Esophagus muscularis mucosa (tissue), 4 donors: ENCODE results near the gene HNRNPH3.

Experiments used
- EP300 ChIP-seq: sonication (generic); formaldehyde crosslinking; IDR thresholded peaks from one replicate; pipeline ENCODE4 v1.6.1; 2017; ENCODE audit warnings: antibody characterized with exemption
- POLR2A ChIP-seq: fragments of 450-650 bp; IDR thresholded peaks from one replicate; pipeline ENCODE4 v1.6.1; 2017; ENCODE audit warnings: antibody characterized with exemption, moderate library complexity, mild to moderate bottlenecking, low read depth
- POLR2AphosphoS5 ChIP-seq, 2 donors: sonication (generic); formaldehyde crosslinking; IDR thresholded peaks; one replicate each; pipeline ENCODE4 v1.6.1; 2017; ENCODE audit warnings: antibody characterized with exemption in 2 of 2
- TF ChIP-seq, protein P1 (sequence below), 3 experiments: fragments of 200-600 bp in 2 of 3; fragments of 450-650 bp in 1 of 3; sonication (generic) in 2 of 3; IDR thresholded peaks; one replicate each; pipeline ENCODE4 v1.5.1; 2017 to 2019; ENCODE audit warnings: antibody characterized with exemption in 3 of 3, mild to moderate bottlenecking in 2 of 3, moderate library complexity in 1 of 3

DNA sequence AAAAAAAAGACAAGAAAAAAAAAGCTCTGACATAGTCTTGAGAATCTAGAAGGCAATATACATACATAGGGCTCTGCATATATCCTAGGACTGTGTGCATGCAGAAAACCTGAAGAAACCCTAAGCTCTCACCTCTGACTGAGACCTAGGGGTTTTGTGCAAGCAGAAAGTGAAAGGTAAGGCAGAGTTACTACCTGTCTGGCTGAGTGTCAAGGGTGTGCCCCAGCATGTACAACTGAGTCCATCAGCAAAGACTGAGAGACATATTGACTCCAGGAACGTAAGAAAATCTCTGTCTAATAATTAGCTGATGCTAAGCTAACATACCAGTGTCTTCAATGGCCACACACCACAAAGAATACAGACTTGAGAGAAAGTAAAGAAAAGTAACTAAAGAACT is 16.3 kb upstream of the HNRNPH3 start:
- TF ChIP-seq POLR2AphosphoS5 (IDR thresholded peaks at IDR 0.05) (no peak), POLR2A (no peak), EP300 (no peak)
- TF ChIP-seq, protein P1, sequence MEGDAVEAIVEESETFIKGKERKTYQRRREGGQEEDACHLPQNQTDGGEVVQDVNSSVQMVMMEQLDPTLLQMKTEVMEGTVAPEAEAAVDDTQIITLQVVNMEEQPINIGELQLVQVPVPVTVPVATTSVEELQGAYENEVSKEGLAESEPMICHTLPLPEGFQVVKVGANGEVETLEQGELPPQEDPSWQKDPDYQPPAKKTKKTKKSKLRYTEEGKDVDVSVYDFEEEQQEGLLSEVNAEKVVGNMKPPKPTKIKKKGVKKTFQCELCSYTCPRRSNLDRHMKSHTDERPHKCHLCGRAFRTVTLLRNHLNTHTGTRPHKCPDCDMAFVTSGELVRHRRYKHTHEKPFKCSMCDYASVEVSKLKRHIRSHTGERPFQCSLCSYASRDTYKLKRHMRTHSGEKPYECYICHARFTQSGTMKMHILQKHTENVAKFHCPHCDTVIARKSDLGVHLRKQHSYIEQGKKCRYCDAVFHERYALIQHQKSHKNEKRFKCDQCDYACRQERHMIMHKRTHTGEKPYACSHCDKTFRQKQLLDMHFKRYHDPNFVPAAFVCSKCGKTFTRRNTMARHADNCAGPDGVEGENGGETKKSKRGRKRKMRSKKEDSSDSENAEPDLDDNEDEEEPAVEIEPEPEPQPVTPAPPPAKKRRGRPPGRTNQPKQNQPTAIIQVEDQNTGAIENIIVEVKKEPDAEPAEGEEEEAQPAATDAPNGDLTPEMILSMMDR (IDR thresholded peaks at IDR 0.05) = no peak
